PC-3 (cell line): ENCODE results near the gene SYT1.

Experiments
- EZH2 ChIP-seq: fragments of 300-600 bp; sonication (generic); IDR thresholded peaks from one replicate; pipeline ENCODE4 v1.6.1; 2017; ENCODE audit warnings: antibody characterized with exemption, mild to moderate bottlenecking, low read length; ENCODE audit not compliant: unreplicated experiment
- EZH2phosphoT487 ChIP-seq: fragments of 300-600 bp; sonication (generic); IDR thresholded peaks from 2 replicates; pipeline ENCODE4 v1.6.1; 2018; ENCODE audit warnings: mild to moderate bottlenecking, antibody characterized with exemption, low read length, borderline replicate concordance
- TF ChIP-seq, protein P1 (sequence below): fragments of 300-600 bp; sonication (generic); conservative IDR thresholded peaks from 2 replicates; pipeline ENCODE4 v1.5.1; 2017; ENCODE audit warnings: antibody characterized with exemption, low read depth, mild to moderate bottlenecking, low read length

DNA sequence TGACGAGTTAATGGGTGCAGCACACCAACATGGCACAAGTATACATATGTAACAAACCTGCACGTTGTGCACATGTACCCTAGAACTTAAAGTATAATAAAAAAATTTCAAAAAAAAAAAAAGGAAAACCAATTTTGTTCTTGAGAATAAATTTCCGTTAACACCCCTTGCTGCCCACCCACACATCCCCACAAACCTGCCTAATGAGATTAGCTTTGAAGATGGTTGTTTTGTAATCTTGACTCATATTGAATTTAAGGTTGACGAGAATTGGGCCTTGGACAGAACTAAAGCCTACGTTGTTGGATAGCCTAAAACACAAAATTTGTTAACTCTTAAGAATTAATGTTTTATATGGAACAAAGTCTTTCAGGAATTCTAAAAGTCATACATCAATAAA is 52.9 kb downstream of the SYT1 start:
- TF ChIP-seq, protein P1, sequence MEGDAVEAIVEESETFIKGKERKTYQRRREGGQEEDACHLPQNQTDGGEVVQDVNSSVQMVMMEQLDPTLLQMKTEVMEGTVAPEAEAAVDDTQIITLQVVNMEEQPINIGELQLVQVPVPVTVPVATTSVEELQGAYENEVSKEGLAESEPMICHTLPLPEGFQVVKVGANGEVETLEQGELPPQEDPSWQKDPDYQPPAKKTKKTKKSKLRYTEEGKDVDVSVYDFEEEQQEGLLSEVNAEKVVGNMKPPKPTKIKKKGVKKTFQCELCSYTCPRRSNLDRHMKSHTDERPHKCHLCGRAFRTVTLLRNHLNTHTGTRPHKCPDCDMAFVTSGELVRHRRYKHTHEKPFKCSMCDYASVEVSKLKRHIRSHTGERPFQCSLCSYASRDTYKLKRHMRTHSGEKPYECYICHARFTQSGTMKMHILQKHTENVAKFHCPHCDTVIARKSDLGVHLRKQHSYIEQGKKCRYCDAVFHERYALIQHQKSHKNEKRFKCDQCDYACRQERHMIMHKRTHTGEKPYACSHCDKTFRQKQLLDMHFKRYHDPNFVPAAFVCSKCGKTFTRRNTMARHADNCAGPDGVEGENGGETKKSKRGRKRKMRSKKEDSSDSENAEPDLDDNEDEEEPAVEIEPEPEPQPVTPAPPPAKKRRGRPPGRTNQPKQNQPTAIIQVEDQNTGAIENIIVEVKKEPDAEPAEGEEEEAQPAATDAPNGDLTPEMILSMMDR = no peak
- TF ChIP-seq EZH2phosphoT487 (no peak), EZH2 (no peak)
